HG03066 (cell line): ENCODE data around the gene PLEKHG4.

Experiments used
- ATAC-seq: cut with Tn5 transposase; IDR thresholded peaks from one replicate; pipeline ENCODE4 v1.9.1; 2021; ENCODE audit warnings: low read depth; ENCODE audit not compliant: unreplicated experiment

Gene PLEKHG4

GRCh38 chr16:67284699-67285646 lies 5.6 kb downstream of the PLEKHG4 start:
- no peak for ATAC-seq

GRCh38 chr16:67286441-67287235 lies 7.3 kb downstream of the PLEKHG4 start:
- ATAC-seq, result no peak

DNA sequence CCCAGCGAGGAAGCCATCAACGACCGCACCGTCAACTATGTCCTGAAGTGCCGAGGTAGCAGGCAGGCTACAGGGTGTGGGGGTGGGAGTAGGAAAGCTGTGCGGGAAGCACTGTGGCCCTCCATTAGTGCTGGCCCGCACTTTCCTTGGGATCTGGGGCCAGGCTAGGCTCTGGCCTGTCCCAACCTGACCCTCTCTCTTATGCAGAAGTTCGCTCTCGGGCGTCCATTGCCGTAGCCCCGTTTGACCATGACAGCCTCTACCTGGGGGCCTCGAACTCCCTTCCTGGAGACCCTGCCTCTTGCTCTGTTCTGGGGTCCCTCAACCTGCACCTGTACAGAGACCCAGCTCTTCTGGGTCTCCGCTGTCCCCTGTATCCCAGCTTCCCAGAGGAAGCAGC lies 8.6 kb downstream of the PLEKHG4 start:
- ATAC-seq, result no peak

DNA sequence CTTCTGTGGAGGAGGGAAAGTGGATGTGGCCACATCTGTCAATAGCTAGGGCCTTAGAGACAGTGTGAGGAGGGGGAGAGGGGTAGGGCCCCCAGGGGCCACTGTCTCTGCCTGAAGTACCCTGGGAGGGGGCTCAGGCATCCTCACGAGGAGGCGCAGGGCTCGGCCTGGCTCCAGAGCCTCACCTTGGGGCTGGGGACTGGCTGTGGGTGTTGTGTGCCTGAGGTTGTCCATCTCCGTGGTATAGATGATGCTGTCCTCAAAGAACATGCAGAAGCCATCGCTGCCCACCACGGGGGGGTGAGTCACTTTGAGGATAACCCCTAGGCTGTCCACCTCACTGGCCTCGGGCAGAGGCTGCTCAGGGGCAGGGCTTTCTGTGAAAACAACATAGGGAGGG lies 12.1 kb downstream of the PLEKHG4 start:
- no peak for ATAC-seq

DNA sequence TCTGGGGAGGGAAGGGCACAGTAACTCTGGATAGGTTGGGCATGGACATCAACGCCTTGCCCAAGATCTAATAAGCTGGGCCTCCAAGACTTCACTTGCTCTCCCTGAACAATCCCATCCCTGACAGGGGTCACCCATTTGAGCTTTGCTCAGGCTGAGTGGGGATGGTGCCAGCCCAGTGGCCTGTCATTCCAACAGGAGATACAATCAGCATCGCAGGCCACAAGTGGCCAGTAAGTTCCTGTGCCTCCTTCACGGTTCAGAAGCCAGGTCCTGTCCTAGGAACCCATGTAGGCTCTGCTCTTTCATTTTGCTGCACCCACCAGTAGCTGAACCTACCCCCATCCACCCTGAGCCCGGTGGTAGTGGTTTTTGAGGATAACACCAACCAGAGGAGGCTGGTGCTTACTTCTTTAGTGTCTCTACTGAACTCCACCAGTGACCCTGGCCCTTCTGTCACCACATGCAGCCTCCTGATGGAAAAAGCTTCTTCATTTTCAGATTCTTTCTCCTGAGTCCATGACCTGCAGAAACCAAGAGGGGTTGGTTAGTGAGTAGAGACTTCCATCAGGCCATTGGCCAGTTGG lies 14.9 kb downstream of the PLEKHG4 start:
- ATAC-seq, result no peak

DNA sequence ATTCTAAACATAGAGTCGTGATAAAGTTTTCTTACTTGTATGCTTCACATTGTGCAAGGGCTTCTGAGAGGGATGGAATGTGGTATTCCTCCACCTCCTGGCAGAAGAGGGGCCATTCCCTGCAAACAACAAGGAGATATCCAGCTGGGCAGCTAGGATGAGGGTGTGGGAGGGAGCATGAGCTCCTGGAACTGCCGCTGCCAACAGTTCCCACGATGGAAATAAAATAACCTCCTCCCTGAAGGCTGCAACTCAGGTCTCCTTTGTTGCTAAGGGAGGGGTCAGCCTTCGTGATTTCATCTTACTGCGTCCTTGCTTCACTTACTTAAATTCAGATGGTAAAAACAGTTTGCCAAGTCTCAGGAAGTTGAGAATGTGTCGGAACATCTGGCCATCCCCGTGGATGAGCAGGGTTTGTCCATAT lies 15.6 kb downstream of the PLEKHG4 start:
- no peak for ATAC-seq

GRCh38 chr16:67296420-67296819 lies 17.1 kb downstream of the PLEKHG4 start:
- ATAC-seq, result no peak

DNA sequence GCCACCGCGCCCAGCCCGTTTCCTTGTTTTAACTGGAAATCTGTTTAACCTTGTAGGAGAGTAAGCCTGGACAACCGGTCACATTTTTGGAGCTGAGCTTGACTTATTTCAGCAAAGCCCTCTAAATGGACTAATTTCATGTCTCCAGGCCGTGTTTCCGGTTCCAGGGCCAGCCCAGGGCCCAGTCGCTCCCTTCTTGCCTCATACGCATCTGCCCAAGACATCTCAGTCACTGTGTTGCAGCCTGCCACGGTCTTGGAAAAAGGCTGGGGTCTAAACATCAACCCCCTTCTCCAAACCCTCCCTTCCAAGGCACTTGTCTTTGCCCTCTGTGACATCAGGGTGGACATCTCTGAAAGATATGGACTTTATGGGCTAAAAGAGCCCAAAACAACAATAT lies 18.9 kb downstream of the PLEKHG4 start:
- no peak for ATAC-seq

GRCh38 chr16:67299269-67299668 lies 19.9 kb downstream of the PLEKHG4 start:
- no peak for ATAC-seq

DNA sequence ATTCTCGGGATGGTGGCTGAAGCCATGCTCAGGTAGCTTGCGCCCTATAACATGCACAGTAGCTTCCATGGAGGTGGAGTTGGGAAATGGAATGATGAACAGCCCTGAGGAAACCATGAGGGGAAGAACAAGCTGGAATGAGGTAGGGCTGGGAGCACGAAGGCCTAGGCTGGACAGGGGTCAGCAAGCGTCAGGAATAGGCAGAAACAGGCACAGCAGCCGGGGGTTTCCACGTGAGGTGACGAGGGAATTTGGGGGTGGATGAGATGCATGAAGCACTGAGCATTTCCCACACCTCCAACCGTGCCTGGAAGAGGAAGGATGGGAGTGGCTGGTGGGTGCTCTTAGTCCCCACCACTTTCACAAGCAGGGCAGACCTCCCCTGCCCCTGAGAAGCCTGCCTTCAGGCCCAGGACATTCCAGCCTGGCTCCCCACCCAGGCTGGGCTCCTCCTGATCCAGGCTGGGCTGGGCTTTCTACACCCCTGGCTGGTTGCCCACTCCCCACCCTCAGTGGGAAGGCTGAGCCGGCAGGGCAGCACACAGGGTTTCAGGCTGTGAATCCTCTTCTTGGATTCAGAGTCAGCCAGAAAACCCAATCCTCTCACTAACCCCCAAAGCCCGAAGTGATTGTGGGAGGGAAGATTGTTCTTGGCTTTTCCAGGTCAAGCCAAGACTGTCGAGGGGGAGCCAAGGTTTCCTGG lies 21.9 kb downstream of the PLEKHG4 start:
- ATAC-seq, result no peak

DNA sequence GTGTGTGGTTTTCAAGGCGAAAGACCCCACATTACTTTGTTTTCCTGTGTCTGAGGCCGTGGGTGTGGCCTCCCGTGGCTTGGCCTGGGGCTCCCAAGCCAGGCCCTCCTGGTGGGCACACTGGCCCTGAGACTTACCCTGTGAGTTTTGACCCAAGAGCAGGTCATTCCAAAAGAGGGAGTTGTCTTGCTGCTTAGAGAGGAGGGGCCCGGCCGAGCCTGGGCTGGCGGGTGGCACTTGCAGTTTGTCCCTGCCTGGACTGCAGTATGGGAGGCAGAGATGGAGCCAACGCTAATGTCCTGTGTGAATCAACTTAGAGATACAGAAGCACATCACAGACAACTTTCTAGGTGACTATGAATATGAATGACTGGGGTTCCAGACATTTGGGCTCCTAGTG lies 22.7 kb downstream of the PLEKHG4 start:
- no peak for ATAC-seq

GRCh38 chr16:67302970-67303369 lies 23.6 kb downstream of the PLEKHG4 start:
- ATAC-seq, result no peak

DNA sequence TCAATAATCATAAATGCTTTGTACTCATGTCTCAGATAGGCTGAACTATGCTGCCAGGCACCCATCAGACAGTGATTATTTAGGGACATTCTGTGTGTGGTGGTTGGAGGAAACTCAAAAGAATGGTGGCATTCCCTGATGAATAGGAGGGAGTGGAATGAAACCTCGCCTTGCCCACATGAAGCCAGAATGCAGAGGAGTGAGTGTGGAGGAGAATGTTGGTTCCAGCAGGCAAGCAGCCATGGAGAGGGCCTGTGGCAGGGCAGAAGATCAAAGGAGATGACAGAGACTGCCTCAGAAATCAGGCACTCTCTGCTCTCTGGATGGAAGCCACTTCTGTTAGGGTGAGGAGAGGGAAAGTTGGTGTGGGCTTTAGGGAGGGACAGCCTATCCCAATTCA lies 24.7 kb downstream of the PLEKHG4 start:
- ATAC-seq, result no peak

DNA sequence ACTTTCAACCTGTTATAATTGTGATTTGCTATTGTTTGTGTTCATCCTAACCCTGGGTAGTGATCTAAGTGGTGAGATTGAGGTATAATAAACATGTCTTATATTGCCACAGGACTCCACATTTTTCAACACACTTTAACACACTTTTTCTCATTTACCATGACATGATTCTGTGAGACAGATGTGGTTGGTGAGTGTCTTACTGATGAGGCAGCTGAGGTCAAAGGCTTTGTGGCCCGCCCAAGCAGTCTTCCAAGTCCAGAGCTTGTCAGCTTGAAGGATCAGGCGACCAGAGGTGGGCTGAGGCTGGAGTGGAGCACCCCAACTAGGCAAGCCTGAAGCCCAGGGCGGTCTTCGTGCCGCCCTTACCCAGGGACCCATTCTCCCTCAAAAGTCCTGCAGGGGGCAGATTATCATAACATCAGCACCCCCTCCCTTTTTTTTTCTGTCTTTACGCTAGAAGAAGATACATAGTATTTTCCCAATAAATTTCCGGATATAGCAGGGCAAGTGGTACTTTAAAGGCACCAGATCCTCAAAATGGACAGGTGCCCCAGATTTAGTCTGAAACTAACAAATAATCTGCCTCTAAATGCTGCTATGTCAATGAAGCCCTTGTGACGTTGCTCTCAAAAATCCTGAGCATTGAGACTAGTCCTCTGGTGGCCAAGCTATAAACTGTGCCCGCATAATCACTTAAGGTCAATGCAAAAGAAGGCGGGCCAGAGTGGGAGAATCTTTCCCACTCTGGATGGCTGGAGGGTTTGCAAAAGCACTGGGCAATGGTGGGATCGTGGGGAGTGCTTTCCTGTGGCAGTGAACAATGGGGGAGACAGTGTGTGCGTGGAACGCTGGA lies 26.1 kb downstream of the PLEKHG4 start:
- no peak for ATAC-seq

DNA sequence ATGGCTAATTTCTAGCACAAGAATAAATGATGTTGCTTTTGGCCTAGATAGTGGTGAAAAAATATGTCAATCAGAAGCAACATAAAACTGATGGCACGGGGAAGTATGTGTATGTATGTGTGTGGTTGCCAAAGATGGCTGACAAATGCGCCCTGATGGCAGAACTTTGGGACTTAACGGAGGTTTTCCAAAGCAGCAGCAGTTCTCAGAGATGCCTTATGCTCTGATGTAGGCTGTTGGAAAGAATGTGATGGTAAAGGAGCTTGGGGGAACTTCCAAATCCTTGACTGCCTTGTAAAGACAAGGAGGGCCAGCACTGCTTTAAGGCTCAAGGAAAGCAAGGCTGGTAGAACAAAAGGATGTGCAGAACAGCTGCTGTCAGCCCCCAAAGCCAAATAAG lies 31.2 kb downstream of the PLEKHG4 start:
- no peak for ATAC-seq

DNA sequence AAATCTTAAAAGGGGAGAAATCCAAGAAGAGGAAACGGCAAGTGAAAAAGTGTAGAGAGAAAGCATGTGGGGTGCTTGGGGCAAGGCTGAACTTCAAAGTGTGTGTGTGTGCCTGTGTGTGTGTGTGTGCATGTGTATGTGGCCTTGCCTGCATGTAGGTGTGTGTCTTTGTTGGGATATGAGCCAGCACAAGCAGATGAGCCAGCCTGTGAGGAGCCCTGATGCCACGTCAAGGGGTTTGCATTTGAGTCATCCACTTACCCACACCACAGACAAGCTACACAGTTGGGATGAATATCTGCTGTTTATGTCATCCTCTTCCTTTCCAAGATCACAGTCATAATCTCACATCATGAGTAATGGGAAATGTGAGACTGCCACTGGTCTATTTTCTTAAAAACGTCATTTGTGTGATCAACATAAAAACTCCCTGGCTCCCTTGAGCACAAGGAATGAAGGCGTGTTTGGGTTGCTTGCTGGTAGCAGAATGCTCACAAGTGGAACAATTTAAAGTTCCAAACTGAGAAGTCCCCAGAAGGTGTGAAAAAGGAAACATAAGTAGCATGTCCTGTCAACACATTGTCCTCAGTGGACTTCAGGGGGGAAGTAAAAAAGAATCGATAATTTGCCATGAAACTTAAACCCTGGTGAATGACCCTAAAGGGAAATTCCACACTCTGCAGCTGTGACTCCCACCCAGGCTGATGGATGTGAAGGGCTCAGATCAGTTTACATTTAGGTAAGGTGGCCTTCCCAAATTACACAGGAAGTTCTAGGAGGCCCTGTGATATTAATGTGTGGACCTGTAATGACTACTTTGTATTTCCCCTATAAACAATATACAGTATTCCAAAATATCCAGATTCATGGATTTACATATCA lies 32.5 kb downstream of the PLEKHG4 start:
- ATAC-seq, result no peak

GRCh38 chr16:67312719-67313118 lies 33.4 kb downstream of the PLEKHG4 start:
- no peak for ATAC-seq

DNA sequence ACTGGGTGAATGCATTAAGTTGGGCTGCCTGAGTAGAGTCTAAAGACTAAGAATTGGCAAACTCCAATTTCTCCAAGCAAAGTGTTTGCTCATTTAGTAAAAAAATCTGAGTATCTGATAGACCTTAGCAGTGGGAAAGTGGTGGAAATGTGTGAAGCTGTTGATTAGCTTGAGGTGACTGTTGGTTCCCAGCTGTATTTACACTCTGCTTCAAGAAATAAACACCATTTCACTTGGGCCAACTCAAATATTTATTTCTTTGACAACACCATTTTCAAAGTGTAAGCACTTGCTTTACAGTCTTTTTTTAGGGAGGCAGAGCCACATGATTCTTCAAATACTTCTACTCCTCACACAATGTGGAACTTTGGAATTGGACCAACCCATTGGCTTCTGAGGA lies 38.5 kb downstream of the PLEKHG4 start:
- ATAC-seq, result no peak

- ATAC-seq, result no peak
Observed at GRCh38 chr16:67326115-67326471, 46.8 kb downstream of the PLEKHG4 start.
